GM23338 (cell line): ENCODE measurements around the gene AQP12B.

Experiments
- CTCF ChIP-seq, 2 experiments: fragments of 200-600 bp in 1 of 2; sonication (generic) in 1 of 2; conservative IDR thresholded peaks; 2 replicates each; pipeline versions ENCODE4 v1.5.1 to v1.6.1; 2016 to 2017; ENCODE audit warnings: antibody characterized with exemption in 2 of 2, low read depth in 2 of 2, mild to moderate bottlenecking in 2 of 2, moderate library complexity in 1 of 2
- POLR2AphosphoS5 ChIP-seq: IDR thresholded peaks from 2 replicates; pipeline ENCODE4 v1.6.1; 2016; ENCODE audit warnings: antibody characterized with exemption, low read depth
- TF ChIP-seq, protein P1 (sequence below): IDR thresholded peaks from one replicate; pipeline ENCODE4 v1.6.1; 2018; ENCODE audit warnings: antibody characterized with exemption; ENCODE audit not compliant: unreplicated experiment

GRCh38 chr2:240708457-240708856 lies 25.8 kb upstream of the AQP12B start:
- TF ChIP-seq CTCF (conservative IDR thresholded peaks at IDR 0.05; ENCODE audit: low read depth in 2 of 2): no peak
- TF ChIP-seq POLR2AphosphoS5: no peak
- TF ChIP-seq, protein P1, sequence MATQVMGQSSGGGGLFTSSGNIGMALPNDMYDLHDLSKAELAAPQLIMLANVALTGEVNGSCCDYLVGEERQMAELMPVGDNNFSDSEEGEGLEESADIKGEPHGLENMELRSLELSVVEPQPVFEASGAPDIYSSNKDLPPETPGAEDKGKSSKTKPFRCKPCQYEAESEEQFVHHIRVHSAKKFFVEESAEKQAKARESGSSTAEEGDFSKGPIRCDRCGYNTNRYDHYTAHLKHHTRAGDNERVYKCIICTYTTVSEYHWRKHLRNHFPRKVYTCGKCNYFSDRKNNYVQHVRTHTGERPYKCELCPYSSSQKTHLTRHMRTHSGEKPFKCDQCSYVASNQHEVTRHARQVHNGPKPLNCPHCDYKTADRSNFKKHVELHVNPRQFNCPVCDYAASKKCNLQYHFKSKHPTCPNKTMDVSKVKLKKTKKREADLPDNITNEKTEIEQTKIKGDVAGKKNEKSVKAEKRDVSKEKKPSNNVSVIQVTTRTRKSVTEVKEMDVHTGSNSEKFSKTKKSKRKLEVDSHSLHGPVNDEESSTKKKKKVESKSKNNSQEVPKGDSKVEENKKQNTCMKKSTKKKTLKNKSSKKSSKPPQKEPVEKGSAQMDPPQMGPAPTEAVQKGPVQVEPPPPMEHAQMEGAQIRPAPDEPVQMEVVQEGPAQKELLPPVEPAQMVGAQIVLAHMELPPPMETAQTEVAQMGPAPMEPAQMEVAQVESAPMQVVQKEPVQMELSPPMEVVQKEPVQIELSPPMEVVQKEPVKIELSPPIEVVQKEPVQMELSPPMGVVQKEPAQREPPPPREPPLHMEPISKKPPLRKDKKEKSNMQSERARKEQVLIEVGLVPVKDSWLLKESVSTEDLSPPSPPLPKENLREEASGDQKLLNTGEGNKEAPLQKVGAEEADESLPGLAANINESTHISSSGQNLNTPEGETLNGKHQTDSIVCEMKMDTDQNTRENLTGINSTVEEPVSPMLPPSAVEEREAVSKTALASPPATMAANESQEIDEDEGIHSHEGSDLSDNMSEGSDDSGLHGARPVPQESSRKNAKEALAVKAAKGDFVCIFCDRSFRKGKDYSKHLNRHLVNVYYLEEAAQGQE: no peak
